Pulmonary artery endothelial cell (primary cell): Measurements from ENCODE around the gene DCAF15. TPM values are rescaled to one million over a fixed set of nuclear protein-coding genes. Genes with fewer than 3 reads are reported as not detected.

Source experiments
- DNase-seq: peaks from one replicate; pipeline ENCODE4 v3.0.0-alpha.2; 2011; ENCODE audit warnings: low read depth, low spot score
- total RNA-seq: library from RNA; depleted of rRNA; stranded (reverse); fragments of >200 nt; gene quantifications from 2 replicates; pipeline ENCODE4 v1.2.3, GENCODE V29; 2014

DCAF15 gene
- total RNA-seq, 1 donor from 2014 or later, result 10.5 TPM

- DNase-seq, result no peak
Measured at GRCh38 chr19:13974073-13974472, 21.8 kb downstream of the DCAF15 start.

GRCh38 chr19:13975870-13976269, 23.6 kb downstream of the DCAF15 start:
- DNase-seq, result no peak

- no peak for DNase-seq
Measured at GRCh38 chr19:13976446-13976845, 24.1 kb downstream of the DCAF15 start.

GRCh38 chr19:13977803-13978202, 25.5 kb downstream of the DCAF15 start:
- no peak for DNase-seq

- DNase-seq, result no peak
Measured at GRCh38 chr19:13978351-13979243, 26.3 kb downstream of the DCAF15 start.

GRCh38 chr19:13979244-13979615, 26.9 kb downstream of the DCAF15 start:
- DNase-seq, result no peak

- no peak for DNase-seq
Measured at GRCh38 chr19:13979686-13980085, 27.4 kb downstream of the DCAF15 start.

GRCh38 chr19:13980340-13980739, 28.0 kb downstream of the DCAF15 start:
- no peak for DNase-seq

- DNase-seq, result no peak
Measured at GRCh38 chr19:13981021-13981420, 28.7 kb downstream of the DCAF15 start.

- no peak for DNase-seq
Measured at GRCh38 chr19:13981467-13981866, 29.2 kb downstream of the DCAF15 start.

GRCh38 chr19:13981988-13982501, 29.7 kb downstream of the DCAF15 start:
- no peak for DNase-seq

- DNase-seq, result no peak
Measured at GRCh38 chr19:13982773-13983172, 30.5 kb downstream of the DCAF15 start.

- DNase-seq, result no peak
Measured at GRCh38 chr19:13983213-13983889, 31.0 kb downstream of the DCAF15 start.

GRCh38 chr19:13984186-13984585, 31.9 kb downstream of the DCAF15 start:
- no peak for DNase-seq

GRCh38 chr19:13984875-13985741, 32.8 kb downstream of the DCAF15 start:
- DNase-seq, result no peak

GRCh38 chr19:13985771-13986347, 33.5 kb downstream of the DCAF15 start:
- DNase-seq, result no peak

- DNase-seq, result peak; percentile 48
Measured at GRCh38 chr19:13986348-13986904, 34.1 kb downstream of the DCAF15 start.

- DNase-seq, result no peak
Measured at GRCh38 chr19:13987101-13987890, 35.0 kb downstream of the DCAF15 start.

GRCh38 chr19:13989487-13989886, 37.2 kb downstream of the DCAF15 start:
- no peak for DNase-seq

- DNase-seq, result no peak
Measured at GRCh38 chr19:13990085-13990484, 37.8 kb downstream of the DCAF15 start.
